Globus pallidus (tissue), 1 donor: ENCODE data around the gene PAQR4.

Source experiments
- DNase-seq: peaks from one replicate; pipeline ENCODE4 v3.0.0-alpha.2; 2015; ENCODE audit warnings: low spot score

Gene PAQR4

GRCh38 chr16:3007059-3007956, 38.2 kb downstream of the PAQR4 start:
- DNase-seq = no peak

DNA sequence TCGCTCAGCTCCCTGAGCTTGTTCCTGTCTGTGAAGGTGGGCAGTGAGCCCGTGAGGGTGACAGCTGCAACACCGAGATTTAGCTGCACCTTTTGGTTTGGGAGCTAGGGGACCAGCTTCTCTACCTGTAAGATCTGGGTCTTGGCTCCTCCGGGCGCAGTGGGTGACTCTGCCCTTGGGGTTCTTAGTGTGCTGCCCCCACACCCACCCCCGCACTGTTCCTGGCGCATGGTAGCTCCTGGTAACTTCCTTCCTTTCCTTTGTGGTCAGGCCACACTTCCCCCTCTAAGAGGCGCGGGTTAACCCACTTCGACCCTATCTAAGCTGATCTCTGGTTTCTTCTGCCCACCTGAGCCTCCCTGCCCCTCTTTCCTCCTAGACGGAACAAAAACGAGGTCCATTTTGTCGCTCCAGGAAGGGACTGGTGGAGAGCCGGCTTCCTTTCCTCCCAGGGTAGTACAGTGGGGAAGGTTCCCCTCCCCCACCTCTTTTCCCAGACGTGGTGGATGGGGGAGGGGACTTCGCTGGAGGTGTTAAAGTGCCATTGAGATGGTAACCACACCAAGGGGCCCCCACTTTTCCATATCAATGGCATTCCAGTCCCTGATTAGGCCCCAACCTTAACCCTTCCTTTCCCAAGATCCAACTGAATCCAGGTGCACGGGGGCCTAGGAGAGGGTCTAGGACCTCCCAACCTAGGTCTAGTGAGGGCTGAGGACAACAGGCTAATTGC, 39.0 kb downstream of the PAQR4 start:
- DNase-seq = peak; percentile 33

DNA sequence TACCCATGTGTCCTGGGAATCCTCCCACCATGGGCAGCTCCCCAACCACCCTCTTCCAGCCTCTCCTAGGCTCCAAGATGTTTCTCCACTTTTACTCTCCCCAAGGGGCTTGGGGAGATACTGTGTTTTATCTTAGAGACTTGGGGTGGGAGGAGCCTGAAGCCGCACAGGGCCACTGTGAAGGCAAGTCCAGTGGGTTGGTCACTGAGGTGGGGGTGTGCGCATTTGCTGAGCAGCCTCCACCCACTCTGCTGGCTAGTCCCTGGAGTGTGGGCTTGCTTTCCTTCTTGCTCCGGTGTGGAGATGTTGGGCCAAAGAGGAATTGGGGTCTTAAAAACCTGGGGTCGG, 39.5 kb downstream of the PAQR4 start:
- no peak for DNase-seq

DNA sequence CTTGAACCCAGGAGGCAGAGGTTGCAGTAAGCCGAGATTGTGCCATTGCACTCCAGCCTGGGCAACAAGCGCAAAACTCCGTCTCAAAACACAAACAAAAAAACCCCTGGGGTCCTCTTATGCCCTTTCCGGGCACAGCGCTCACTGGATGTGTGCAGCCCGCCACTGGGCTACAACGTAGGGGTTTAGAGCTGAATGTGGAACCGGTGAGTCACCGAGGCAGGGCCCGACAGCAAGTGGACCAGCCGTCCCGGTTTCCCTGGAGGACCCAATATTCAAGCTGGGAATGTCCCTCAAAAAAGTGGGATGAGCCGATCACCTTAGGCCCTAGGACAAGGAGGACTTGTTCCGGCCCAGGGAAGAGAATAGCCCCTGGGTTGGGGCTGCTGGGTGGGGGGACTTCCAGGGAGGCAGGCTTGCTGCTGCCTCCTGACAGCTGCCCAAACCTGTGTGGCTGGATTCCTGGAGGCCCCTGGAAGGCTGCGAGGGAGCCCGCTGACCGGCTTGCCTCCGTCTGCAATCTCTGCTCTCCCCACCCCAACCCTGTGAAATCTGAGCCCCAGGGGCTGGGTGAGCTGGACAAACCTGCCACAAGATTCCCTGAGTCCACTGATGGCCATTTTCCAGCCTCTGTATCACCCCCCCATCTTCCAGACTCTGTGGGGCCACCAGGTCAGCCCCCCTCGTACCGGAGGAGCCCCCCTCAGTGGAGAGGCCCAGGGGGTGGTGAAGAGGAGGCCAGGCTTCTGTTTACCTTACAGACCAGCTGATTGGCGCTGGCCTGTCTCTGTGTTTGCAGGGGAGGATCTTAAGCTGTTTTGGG, 40.6 kb downstream of the PAQR4 start:
- DNase-seq = no peak

- no peak for DNase-seq
Measured at GRCh38 chr16:3010510-3010909, 41.4 kb downstream of the PAQR4 start.

- DNase-seq = no peak
Measured at GRCh38 chr16:3012246-3012645, 43.1 kb downstream of the PAQR4 start.

DNA sequence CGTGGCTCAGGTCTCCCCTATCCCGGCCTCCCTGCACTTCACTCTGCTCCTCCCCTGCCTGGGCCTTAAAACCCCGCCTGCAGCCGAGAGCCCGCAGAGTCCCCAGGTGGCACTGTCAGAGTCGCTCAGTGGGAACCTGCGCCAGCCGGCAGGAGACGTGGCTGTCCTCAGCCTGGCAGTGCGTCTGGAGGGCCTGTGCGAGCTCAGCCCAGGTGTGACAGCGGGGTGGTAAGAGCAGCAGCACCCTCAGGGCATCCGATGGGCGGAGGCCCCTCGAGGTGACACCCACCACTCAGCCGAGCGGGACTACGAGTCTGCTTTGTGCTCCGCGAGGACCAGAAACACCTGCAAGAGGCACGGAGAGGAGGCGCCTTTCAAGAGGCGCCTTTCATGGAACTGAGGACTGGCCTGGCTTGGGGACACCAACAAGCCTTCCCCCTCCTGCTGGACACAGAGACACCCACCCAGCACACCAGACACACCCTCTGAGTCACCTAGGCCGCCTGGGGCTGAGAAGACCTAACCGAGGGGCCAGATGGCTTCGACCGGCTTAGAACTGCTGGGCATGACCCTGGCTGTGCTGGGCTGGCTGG, 43.8 kb downstream of the PAQR4 start, which contains the start of gene CLDN9:
Gene CLDN9 (plus strand): TSS at position 96 of the 593 bp plus-strand sequence. CDS start 440 bp downstream, at position 536.
- DNase-seq = no peak

DNA sequence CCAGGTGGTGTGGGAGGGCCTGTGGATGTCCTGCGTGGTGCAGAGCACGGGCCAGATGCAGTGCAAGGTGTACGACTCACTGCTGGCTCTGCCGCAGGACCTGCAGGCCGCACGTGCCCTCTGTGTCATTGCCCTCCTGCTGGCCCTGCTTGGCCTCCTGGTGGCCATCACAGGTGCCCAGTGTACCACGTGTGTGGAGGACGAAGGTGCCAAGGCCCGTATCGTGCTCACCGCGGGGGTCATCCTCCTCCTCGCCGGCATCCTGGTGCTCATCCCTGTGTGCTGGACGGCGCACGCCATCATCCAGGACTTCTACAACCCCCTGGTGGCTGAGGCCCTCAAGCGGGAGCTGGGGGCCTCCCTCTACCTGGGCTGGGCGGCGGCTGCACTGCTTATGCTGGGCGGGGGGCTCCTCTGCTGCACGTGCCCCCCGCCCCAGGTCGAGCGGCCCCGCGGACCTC, 44.4 kb downstream of the PAQR4 start:
- DNase-seq = no peak

GRCh38 chr16:3013998-3014690, 45.0 kb downstream of the PAQR4 start:
- no peak for DNase-seq

- no peak for DNase-seq
Measured at GRCh38 chr16:3014971-3015370, 45.8 kb downstream of the PAQR4 start.

DNA sequence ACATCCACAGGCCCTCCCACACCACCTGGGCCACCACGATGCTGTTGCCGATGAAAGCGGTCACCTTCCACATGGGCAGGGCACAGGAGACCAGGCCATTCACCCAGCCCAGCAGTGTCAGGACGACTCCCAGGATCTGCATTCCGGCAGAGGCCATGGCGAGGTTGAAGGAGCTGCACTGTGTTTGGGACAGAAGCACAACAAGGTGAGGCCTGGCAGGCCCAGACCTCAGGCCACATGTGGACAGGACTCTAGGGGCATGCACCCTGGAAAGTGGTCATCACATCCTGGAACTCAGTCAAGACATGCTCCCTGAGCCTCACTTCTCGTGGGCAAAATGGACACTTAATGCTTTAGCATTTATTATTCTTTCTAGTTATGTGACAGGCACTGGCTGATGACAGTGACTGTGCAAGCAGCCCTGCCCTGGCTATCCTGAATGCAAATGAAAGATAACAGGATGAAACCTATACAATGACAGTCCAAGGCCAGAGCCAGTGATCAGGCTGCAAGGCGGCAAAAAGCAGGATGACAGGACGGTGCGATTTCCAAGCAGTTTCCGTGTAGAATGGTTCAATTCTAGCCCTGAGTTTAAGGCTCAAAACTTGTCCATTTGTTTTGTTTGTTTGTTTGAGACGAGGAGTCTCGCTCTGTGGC, 46.8 kb downstream of the PAQR4 start:
- DNase-seq = no peak

DNA sequence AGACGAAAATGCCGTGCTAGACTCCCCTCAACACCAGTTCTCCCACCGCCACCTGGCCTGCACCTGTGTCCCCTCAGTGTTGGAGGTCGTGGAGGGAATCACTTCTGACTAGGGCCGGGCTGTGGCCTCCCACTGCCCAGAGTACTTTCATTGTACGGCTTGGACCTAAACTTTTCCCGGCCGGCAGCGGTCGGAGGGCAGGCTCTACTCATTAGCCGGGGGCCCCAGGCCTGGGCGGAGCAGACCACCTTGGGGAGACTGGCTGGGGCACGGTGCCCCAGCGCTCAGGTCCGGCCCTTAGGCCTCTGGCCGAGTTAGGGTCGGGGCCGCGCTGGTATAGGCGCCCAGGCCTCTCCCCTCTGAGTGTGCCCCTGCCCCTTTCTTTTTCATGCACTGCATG, 48.2 kb downstream of the PAQR4 start:
- no peak for DNase-seq

- no peak for DNase-seq
Measured at GRCh38 chr16:3017794-3018506, 48.8 kb downstream of the PAQR4 start, which contains the start of gene CLDN6. CLDN6 (minus strand) TSS chr16:3018183; CDS start chr16:3016021, 2,162 bp downstream.

DNA sequence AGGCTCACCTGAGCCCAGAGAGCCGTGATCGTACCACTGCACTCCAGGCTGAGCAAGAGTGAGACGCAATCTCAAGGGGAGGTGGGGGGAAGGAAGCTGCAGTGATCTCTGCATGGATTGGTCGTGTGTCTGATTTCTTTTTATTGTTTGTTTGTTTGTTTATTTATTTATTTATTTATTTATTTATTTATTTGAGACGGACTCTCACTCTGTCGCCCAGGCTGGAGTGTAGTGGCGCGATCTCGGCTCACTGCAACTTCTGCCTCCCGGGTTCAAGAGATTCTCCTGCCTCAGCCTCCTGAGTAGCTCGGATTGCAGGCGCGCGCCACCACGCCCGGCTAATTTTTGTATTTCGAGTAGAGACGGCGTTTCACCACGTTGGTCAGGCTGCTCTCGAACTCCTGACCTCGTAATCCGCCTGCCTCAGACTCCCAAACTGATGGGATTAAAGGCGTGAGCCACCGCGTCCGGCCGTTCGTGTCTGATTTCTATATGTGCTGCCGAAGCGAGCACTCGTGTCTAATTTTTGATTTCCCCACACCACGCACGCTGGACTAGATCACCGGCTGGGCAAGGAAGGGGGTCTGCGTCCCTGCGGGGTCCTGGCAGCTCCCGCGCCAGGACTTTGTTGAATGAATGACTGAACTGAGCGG, 50.6 kb downstream of the PAQR4 start:
- no peak for DNase-seq

GRCh38 chr16:3020247-3020603, 51.1 kb downstream of the PAQR4 start, which contains the start of gene TNFRSF12A:
TNFRSF12A (plus strand) TSS chr16:3020368; CDS start chr16:3020398, 30 bp downstream.
- DNase-seq = peak; percentile 52

GRCh38 chr16:3020604-3021448, 51.7 kb downstream of the PAQR4 start:
- peak; percentile 27 for DNase-seq

DNA sequence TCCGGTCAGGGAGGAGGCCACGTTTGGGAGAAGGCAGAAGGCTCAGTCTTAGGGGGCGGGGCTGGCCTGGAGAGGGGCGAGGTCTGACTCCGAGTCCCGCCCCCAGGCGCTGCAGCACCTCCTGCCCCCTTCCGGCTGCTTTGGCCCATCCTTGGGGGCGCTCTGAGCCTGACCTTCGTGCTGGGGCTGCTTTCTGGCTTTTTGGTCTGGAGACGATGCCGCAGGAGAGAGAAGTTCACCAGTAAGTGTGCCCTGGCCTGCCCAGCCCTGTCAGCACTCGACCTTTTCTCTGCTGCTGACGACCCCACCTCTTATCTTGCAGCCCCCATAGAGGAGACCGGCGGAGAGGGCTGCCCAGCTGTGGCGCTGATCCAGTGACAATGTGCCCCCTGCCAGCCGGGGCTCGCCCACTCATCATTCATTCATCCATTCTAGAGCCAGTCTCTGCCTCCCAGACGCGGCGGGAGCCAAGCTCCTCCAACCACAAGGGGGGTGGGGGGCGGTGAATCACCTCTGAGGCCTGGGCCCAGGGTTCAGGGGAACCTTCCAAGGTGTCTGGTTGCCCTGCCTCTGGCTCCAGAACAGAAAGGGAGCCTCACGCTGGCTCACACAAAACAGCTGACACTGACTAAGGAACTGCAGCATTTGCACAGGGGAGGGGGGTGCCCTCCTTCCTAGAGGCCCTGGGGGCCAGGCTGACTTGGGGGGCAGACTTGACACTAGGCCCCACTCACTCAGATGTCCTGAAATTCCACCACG, 52.5 kb downstream of the PAQR4 start:
- peak; percentile 26 for DNase-seq
